ENCODE data around the gene PRKCI. TPM values are rescaled to one million over a fixed set of nuclear protein-coding genes. Genes with fewer than 3 reads are reported as not detected.
A peak's percentile ranks its signal among the peaks of the same experiment; 100 is the strongest.

Gene PRKCI
- total RNA-seq, 4 donors from 2014 or later = 28.2 to 54.2 (median 34.3) TPM

DNA sequence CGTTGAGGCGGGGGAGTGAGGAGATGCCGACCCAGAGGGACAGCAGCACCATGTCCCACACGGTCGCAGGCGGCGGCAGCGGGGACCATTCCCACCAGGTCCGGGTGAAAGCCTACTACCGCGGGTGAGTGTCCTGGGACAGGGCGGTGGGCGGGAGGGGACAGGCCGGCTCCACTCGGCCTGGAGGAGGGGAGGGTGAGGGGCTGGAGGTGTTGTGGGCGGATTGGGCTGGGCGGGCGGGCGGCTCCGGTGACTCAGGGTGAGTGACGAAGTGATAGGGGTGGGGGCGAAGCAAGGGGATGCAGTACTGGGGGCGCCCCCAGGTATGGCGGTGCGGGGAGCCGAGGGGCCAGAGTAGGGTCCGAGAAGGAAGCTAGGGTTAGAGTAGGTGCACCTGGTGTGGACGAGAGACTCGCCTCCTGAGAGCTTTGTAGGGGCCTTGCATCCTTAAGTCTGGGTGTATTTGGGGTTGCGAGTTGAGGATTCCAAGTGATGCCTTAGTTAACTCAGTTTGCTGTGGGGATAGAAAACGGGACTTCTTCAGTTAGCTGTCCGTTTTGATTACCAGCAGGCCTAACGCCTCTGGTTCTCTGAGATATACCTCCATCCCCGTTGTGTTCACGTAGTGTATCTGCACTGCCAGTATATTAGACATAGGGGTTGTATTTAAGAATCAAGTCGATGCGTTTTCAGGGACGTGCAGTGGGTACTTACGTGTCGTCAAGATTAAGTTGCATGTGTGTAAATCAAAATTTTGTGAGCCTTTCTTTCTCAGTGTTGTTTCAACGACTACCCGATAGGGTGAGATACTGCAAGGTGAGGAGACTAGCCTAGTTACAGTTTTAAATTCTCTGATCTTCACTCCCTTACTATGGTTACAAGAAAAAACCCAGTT lies 670 bp downstream of the PRKCI start:
- Histone ChIP-seq H3K36me3 (no peaks in the 10 kb centered on the region), H3K4me1 (peaks cover 0 to 35% (median 4%) of the 10 kb centered on the region in 4 donors), H3K9me3 (peaks cover 0 to 7% (median 2%) of the 10 kb centered on the region in 4 donors), H3K4me3 (peak overlapping the region; percentile 73 to 98 (median 94)), H3K27me3 (no peaks in the 10 kb centered on the region), H3K27ac (peak overlapping the region; percentile 87 to 96 (median 93))
- 1% methylated on average over 26 to 28 of the region's 42 CpGs for WGBS, 2 donors
- TF ChIP-seq EP300 (IDR thresholded peaks at IDR 0.05) = no peak
- TF ChIP-seq POLR2A (IDR thresholded peaks at IDR 0.05) = peak in 1 of 2 donors; percentile 2
- DNase-seq (ENCODE audit: low spot score in 2 of 2) = peak in 1 of 2 donors; percentile 11

GRCh38 chr3:170225166-170225565 lies 2.9 kb downstream of the PRKCI start:
- Histone ChIP-seq H3K27ac (no peak overlapping the region), H3K36me3 (no peaks in the 10 kb centered on the region), H3K4me1 (peaks cover 0 to 45% (median 4%) of the 10 kb centered on the region in 4 donors), H3K27me3 (no peaks in the 10 kb centered on the region), H3K4me3 (no peak overlapping the region), H3K9me3 (no peaks in the 10 kb centered on the region)
- no peak for DNase-seq (ENCODE audit: low spot score in 2 of 2)
- 97% methylated on average over 1 of the region's 1 CpG for WGBS, 2 donors
- TF ChIP-seq, protein P1, sequence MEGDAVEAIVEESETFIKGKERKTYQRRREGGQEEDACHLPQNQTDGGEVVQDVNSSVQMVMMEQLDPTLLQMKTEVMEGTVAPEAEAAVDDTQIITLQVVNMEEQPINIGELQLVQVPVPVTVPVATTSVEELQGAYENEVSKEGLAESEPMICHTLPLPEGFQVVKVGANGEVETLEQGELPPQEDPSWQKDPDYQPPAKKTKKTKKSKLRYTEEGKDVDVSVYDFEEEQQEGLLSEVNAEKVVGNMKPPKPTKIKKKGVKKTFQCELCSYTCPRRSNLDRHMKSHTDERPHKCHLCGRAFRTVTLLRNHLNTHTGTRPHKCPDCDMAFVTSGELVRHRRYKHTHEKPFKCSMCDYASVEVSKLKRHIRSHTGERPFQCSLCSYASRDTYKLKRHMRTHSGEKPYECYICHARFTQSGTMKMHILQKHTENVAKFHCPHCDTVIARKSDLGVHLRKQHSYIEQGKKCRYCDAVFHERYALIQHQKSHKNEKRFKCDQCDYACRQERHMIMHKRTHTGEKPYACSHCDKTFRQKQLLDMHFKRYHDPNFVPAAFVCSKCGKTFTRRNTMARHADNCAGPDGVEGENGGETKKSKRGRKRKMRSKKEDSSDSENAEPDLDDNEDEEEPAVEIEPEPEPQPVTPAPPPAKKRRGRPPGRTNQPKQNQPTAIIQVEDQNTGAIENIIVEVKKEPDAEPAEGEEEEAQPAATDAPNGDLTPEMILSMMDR (IDR thresholded peaks at IDR 0.05) = no peak
- no peak for TF ChIP-seq EP300 (IDR thresholded peaks at IDR 0.05)
- no peak for TF ChIP-seq POLR2A (IDR thresholded peaks at IDR 0.05)

DNA sequence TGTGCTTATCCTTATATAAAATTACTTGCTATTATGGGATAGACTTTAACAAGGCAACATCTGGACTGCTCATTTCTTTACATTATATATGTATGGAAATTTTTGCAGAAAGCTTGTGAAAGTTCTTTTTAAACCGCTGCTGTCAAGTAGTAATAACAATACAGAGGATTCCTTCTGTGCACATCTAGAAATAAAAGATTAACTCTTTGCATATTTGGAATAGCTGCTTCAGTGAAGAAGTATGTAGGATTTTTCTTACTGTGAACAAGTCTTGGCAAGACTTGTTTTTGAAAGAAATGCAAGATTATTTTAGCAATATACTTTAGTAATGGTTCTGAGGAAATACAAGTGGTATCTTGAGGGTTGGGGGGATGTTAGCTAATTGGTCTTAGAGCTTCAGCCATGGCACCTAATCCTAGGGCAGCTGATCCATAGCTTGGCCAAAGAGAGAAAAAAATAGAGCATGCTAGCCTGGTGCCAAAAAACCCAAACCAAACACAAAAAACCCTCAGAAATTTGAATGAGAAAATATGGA lies 4.3 kb downstream of the PRKCI start:
- H3K9me3 ChIP-seq = no peaks in the 10 kb centered on the region
- no peak overlapping the region for H3K4me3 ChIP-seq
- peaks cover 0 to 45% (median 4%) of the 10 kb centered on the region in 4 donors for H3K4me1 ChIP-seq
- no peaks in the 10 kb centered on the region for H3K36me3 ChIP-seq
- no peaks in the 10 kb centered on the region for H3K27me3 ChIP-seq
- no peak overlapping the region for H3K27ac ChIP-seq
- TF ChIP-seq POLR2A (IDR thresholded peaks at IDR 0.05) = no peak
- TF ChIP-seq, protein P1 (IDR thresholded peaks at IDR 0.05) = no peak
- no peak for TF ChIP-seq EP300 (IDR thresholded peaks at IDR 0.05)
- WGBS, 2 donors = 26 to 29% methylated on average over 1 of the region's 1 CpG
- no peak for DNase-seq (ENCODE audit: low spot score in 2 of 2)

- no peak overlapping the region for H3K4me3 ChIP-seq
- peaks cover 0 to 43% (median 2%) of the 10 kb centered on the region in 4 donors for H3K4me1 ChIP-seq
- H3K9me3 ChIP-seq = no peaks in the 10 kb centered on the region
- no peak for TF ChIP-seq EP300 (IDR thresholded peaks at IDR 0.05)
- TF ChIP-seq, protein P1 (IDR thresholded peaks at IDR 0.05) = no peak
- no peak for TF ChIP-seq POLR2A (IDR thresholded peaks at IDR 0.05)
- DNase-seq (ENCODE audit: low spot score in 2 of 2) = no peak
- no peaks in the 10 kb centered on the region for H3K27me3 ChIP-seq
- 63 to 71% methylated on average over 2 of the region's 2 CpGs for WGBS, 2 donors
- no peak overlapping the region for H3K27ac ChIP-seq
- H3K36me3 ChIP-seq = no peaks in the 10 kb centered on the region
Measured at GRCh38 chr3:170228093-170228766, 6.0 kb downstream of the PRKCI start.

DNA sequence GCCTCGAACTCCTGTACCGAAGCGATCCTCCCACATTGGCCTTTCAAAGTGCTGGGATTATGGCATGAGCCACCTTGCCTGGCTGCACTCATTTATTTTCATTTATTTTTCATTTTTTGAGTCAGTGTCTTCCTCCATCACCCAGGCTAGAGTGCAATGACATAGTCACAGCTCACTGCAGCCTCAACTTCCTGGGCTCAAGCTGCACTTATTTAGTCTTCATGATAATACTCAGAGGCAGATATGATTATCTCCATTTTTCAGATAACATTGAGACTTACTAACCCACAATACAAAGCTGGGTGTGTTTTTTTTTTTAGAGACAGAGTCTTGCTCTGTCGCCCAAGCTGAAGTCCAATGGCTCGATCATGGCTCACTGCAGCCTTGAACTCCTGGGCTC lies 10.0 kb downstream of the PRKCI start:
- DNase-seq (ENCODE audit: low spot score in 2 of 2) = no peak
- Histone ChIP-seq H3K36me3 (peaks cover 0 to 18% (median 0%) of the 10 kb centered on the region in 3 donors), H3K4me3 (no peak overlapping the region), H3K4me1 (peaks cover 0 to 22% (median 0%) of the 10 kb centered on the region in 4 donors), H3K9me3 (no peaks in the 10 kb centered on the region), H3K27me3 (no peaks in the 10 kb centered on the region), H3K27ac (no peak overlapping the region)
- no peak for TF ChIP-seq POLR2A (IDR thresholded peaks at IDR 0.05)
- TF ChIP-seq EP300 (IDR thresholded peaks at IDR 0.05) = no peak
- TF ChIP-seq, protein P1 (IDR thresholded peaks at IDR 0.05) = no peak
- 90 to 95% methylated on average over 5 of the region's 5 CpGs for WGBS, 2 donors
